Amygdala (tissue), 56 donors: ENCODE measurements around the gene PIGV.

Experiments
- DNase-seq, 56 donors: peaks; one replicate each; lab custom pipeline; 2025; lab: John Stamatoyannopoulos, UW

PIGV gene

DNA sequence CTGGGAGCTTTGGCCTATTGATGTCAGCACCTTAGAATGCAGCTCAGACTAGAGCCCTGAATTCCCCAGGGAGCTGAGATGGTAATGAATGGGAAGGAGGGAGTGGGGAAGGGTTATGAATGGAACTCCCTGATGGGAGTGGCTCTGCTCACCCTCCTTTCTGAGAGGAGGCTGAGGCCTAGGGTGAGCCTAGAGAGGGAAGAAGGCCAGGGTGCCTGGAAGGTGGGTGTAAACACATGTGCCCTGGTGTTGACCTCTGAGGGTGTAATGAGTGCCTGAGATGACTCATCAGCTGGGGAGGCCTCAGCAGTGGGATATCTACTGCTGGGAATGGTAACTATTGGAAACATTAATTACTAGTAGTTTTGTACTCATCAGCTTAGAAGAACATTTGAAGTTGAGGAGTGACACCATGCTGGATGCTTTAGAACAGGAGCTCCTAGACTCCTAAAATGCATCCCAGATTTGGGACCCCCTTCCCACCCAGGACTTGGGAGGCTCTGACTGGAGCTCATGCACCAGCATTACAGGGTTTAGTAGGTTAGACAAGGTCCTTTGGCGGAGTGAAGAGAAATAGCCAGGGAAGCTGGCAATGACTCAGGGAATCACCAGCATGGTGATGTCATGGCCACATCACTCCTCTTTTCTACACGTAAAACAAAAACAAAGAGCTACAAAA is 16.0 kb upstream of the PIGV start:
- peak in 2 of 56 donors; percentile 16 to 25 for DNase-seq

DNA sequence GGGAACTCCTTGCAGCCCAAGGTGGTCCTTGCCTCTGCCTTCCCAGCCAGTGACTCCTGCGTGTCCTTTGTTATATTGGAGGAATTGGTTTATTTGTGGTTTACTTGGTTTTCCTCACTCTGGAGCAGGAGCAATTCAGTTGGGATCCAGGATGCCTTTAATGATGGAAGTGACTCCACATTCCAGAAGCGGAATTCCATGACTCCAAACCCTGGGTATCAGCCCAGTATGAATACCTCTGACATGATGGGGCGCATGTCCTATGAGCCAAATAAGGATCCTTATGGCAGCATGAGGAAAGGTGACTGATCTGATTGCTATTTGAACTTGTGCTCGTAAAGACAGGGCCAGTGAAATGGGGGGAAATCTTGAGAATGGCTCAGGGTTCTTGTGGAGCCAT is 15.1 kb upstream of the PIGV start:
- no peak for DNase-seq

DNA sequence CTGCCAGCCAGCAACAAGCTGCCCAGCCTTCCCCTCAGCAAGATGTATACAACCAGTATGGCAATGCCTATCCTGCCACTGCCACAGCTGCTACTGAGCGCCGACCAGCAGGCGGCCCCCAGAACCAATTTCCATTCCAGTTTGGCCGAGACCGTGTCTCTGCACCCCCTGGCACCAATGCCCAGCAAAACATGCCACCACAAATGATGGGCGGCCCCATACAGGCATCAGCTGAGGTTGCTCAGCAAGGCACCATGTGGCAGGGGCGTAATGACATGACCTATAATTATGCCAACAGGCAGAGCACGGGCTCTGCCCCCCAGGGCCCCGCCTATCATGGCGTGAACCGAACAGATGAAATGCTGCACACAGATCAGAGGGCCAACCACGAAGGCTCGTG is 13.3 kb upstream of the PIGV start:
- DNase-seq: no peak

DNA sequence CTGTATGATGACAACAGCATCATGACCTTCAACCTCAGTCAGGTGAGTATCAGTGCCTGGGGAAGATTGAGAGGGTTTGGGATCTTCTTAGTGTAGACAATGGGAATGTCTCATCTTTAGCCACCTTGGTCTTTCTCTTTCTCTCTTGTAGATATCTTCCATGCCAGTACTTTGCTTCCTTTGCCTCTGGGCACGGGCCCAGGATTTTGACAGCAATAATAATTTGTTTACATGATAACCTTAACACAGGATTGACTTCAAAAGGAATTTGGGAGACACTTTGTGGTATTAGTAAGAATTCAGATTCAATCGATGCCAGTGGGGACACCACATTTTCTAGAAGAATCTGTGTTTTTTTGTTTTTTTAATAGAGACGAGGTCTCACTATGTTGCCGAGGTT is 12.1 kb upstream of the PIGV start:
- DNase-seq: no peak

DNA sequence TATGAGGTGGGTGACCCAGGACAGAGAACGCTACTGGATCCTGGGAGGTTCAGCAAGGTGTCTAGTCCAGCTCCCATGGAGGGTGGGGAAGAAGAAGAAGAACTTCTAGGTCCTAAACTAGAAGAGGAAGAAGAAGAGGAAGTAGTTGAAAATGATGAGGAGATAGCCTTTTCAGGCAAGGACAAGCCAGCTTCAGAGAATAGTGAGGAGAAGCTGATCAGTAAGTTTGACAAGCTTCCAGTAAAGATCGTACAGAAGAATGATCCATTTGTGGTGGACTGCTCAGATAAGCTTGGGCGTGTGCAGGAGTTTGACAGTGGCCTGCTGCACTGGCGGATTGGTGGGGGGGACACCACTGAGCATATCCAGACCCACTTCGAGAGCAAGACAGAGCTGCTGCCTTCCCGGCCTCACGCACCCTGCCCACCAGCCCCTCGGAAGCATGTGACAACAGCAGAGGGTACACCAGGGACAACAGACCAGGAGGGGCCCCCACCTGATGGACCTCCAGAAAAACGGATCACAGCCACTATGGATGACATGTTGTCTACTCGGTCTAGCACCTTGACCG is 8.6 kb upstream of the PIGV start:
- no peak for DNase-seq

DNA sequence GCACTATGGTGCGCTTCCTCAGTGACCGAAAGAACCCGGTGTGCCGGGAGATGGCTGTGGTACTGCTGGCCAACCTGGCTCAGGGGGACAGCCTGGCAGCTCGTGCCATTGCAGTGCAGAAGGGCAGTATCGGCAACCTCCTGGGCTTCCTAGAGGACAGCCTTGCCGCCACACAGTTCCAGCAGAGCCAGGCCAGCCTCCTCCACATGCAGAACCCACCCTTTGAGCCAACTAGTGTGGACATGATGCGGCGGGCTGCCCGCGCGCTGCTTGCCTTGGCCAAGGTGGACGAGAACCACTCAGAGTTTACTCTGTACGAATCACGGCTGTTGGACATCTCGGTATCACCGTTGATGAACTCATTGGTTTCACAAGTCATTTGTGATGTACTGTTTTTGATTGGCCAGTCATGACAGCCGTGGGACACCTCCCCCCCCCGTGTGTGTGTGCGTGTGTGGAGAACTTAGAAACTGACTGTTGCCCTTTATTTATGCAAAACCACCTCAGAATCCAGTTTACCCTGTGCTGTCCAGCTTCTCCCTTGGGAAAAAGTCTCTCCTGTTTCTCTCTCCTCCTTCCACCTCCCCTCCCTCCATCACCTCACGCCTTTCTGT is 7.3 kb upstream of the PIGV start:
- peak in 3 of 56 donors; percentile 10 to 23 (median 22) for DNase-seq

DNA sequence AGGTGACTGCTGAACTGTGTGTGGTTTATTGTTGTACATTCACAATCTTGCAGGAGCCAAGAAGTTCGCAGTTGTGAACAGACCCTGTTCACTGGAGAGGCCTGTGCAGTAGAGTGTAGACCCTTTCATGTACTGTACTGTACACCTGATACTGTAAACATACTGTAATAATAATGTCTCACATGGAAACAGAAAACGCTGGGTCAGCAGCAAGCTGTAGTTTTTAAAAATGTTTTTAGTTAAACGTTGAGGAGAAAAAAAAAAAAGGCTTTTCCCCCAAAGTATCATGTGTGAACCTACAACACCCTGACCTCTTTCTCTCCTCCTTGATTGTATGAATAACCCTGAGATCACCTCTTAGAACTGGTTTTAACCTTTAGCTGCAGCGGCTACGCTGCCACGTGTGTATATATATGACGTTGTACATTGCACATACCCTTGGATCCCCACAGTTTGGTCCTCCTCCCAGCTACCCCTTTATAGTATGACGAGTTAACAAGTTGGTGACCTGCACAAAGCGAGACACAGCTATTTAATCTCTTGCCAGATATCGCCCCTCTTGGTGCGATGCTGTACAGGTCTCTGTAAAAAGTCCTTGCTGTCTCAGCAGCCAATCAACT is 6.4 kb upstream of the PIGV start:
- no peak for DNase-seq

DNA sequence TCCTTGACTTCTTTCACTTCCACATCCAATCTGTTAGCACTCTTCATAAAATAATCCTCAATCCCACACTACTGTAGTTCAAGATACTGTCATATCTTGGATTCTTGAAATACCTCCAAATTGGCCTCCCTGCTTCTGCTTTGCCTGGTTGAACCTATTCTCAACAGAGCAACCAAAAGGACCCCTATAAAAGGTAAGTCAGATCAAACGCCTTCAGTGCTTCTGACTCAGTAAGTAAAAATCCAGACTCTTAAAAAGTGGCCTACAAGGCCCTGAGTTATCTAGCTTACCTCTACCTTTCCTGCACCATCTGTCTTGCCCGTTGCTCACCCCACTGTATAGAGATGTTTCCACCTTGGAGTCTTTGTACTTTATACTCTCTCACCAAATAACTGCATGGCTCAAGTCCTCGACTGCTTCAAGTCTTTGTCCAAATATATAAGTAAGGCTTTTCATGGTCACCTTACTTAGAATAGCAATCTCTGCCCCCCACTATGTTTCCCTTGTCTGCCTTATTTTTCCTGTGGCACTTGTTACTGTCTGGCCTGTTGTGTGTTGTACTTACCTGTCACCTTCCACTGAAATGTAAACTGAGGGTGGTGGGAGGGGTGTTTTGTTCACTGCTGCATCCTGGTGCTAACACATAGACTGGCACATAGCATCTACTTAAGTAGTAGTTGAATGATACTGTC is 5.1 kb upstream of the PIGV start:
- DNase-seq: no peak

DNA sequence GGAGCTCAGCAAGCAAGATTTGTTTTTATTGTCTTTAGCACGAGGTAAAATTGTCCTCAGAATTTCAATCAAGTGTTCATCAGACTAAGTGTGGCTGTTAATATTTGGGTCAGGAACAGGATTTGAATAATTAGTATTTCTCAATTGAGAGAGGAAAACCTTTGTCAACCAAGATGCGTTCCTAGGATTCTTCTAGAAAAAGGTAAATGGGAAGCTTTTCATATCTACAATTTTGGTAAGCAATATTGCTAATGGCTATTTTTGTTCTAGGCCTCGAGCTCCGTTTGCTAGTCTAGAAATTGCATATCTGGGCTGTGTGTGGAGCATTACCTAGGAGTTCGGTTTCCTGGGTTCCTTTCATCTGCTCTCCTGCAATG is 4.1 kb upstream of the PIGV start:
- DNase-seq: no peak

DNA sequence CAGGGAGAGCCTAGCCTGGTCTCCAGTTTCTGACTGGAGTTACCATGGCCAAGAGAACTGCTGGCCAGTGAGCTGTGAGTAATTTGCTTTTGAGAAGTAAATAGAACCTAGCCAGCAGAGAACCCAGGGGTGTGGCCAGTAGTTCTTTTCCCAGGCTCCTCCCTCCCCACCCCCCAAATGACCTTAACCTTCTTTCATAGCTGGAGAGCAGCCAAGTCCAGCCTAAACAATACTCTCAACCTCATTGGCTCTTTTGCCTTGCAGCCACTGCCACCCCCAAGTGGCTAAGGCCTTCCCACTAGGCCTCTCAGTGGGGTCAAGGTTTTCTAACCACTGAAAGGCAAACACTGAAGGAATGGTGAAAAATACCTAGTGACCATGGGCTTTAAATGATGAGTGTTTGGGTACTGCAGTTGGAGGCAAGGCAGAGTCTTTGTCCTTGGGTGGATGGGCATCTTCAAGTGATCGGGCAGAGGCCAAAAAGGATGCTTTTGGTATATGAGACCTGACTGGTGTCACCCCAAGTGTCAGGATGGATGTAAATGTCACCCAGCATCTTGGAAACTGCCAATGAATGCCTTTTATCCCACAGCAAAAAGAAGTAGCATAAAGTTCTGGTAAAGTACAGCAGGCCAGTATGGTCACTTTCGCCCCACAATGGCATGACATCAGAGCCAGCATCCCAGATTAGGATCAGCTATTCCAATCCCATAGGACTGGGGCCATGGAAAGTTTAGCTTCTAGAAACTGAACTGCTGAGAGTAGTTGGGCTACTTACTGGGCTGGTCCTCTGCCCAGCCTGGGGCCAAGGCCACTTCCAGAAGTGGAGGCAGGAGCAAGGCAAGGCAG is 3.5 kb upstream of the PIGV start:
- DNase-seq: peak in 46 of 56 donors; percentile 4 to 84 (median 46)

DNA sequence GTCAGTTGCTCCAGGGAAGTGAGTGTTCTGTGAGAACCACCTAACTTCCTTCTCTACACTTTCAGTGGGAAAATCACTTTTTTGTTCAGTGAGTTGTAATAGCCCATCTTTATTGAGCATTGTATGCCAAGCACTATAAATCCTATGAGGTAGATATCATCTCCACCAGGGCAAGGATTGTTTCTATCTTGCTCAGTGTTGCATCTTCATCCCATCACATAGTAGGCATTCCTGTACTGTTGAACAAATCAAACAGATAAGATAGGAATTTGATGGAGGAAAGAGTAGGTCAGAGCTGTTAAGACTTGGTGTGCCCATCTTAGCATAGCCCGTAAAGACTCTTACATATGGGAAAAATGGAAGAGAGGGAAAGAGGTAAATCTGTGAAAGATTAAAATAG is 2.9 kb upstream of the PIGV start:
- DNase-seq: no peak

DNA sequence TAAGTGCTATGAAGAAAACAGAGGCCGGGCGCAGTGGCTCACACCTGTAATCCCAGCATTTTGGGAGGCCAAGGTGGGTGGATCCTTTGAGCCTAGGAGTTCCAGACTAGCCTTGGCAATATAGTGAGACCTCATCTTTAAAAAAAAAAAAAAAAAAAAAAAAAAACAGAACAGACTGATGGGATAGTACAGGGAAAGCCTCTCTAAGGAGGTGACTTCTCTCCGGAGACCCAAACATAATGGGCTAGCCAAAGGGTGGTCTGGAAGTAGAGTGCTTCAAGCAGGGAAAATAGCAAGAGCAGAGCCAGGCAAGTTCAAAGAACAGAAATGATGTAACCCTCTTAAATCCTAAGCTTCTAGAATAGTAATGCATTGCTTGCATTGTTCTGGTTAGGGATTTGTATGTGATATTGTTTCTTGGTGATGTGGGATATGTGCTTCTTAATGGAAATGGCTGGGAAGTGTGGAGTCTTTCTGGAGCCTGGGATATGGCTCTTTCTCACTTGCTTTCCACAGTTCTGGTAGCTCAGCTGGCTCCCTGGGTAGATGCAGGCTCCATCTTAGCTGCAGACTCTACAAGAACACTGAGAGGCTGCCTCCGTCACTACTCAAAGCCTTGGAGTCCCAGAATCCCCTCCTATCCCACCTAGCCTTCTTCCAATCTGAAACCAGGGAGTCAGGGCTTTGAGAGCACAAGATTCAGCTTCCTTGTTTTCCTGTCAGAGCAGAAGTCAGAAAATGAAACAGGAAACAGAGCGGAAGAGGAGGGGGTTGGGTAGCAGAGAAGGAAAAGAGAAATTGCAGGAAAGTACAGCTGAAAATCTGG is 1.9 kb upstream of the PIGV start:
- DNase-seq: peak in 12 of 56 donors; percentile 5 to 50 (median 24)

DNA sequence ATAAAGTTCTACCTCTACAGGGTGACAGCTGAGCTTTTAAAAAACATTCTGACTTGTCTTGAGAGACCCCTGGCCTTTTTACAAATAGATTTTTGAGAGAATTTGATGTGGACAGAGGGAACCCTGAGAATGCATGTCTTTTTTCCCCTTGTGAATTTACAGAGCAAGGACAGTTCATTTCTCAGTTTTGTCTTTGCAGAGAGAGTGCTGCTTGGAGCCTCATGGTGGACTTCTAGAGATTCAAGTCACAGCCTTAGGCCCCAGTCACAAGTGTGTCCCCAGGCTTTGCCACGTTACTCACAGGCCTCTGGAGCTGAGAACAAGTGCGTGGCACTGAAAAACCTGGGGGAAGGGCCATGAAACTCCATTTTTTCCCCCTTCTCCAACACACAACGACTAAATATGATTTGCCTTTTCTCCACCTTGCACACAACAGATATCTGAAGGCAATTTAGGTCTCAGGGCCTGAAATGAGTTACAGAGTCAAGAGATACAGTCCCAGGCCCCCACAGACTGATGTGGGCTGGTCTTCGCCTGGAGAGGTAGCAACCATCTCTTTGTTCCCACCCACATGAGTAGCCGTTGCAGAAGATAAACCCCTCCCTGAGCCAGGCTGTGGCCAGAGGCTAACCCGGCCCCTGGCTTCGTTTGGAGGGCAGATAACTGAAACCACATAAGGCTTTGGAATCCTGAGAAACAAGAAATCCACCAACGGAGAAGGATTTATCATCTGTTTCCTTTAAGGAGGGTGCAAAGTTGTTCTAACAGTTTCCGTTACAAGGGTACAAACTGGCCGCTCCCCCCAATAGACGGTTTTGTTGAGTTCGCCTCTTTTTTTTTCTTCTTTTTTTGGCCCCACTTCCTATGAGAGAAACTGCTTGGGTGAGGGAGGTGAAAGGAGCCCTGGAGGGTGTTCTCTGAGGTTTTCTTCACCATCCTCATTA is 1.0 kb upstream of the PIGV start:
- DNase-seq: peak in 28 of 56 donors; percentile 6 to 55 (median 28)

DNA sequence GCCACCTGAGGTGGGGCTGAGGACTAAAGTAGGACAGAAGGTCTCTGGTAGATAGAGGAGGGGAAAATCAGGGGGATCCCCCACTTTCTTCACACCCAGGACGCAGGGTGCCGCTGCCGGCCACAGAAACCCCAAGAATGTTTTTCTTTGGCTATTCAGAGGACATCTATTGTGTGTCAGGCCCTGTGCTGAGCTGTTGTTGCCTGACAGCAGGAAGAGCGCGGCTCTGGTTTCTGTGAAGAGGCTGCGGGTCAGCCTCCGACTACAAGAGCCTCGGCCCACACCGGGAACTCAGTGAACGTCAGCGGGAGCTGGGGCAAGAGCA is 407 bp upstream of the PIGV start:
- DNase-seq: peak in 1 of 56 donors; percentile 53

DNA sequence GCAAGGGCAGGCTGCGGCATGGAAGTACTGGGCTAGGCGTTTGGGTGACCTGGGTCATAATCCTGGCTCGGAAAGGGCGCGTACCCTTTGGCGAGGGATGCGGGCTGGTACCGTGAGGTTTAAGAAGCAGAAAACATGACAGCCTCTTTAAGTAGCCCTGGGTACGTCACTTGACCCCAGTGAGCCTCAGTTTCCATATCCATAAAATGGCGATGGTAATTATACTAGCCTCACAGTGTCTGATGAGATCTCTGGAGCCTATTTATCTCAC is 700 bp downstream of the PIGV start:
- DNase-seq: peak in 1 of 56 donors; percentile 48

DNA sequence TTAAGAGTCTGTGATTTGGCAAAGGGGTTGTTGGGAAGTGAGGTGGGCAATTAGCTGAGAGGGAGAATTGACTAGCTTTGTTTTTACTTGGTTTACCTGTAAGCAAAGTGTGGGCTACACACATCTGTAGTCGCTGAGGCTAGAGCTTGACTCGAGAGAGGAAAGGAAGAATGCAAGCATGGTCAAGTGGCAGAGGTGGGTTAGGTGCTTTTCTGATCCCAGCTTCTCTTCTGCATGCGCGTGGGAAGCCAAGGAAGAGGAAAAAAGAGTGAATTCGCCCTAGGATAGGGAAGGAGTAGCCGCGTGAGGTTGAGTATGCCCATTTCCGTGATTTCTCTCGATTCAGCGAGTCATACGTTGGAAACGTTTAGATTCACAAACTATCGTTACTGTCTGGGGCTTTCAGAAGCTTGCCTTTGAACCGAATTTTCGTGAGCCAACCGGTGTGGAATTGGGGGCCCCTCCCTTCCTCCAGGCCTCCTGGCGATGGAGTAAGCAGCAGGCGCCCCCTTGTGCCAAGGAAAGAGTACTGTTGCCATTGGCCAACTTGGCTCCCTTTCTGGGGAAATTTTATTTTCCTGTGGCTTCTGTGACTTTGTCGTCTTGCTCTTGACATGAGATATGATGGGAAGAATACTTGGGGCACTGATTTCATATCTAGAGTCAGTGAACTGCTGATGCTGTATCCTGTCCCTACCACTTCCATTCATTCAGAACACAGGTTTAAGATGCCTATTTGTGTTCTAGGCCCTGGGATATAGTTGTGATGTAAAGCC is 1.3 kb downstream of the PIGV start:
- peak in 54 of 56 donors; percentile 17 to 88 (median 72) for DNase-seq

DNA sequence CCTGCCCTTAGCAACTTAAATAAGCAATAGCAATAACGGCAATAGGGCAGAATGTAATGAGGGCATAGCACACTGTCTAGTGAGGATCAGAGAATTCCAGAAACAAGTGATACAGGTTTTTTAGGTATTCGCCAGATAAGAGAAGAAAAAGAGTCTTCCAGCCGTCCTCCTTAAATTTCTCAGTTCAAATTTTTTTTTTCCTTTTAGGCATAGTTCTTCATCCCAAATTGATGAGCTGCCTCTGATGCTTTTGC is 1.8 kb downstream of the PIGV start:
- no peak for DNase-seq

DNA sequence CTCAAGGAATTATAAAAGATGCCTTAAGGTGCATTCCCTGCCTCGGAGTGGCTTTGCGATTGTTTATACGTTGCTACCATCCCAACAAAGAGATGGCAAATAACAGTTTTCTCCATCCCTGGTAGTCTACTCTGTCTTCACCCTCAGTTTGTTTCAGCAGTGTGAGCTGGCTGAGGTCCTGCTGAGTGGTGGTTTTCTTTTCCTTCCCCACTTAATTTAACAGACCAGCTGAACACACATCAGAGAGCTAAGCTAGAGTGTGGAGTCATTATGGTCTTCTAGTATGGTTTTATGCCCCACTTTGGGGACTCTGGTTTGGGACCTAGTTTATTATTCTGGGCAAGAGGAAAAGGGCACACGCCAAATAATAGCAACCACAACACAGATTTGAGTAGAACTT is 2.2 kb downstream of the PIGV start:
- DNase-seq: no peak
